IMR-90 (cell line): ENCODE data around the gene ALDH2.
A peak's percentile ranks its signal among the peaks of the same experiment; 100 is the strongest.

Experiments used
- BHLHE40 ChIP-seq: fragments of 150-350 bp; IDR thresholded peaks from 2 replicates; pipeline ENCODE4 v1.6.1; 2016; ENCODE audit warnings: mild to moderate bottlenecking, low read depth, low read length
- CEBPB ChIP-seq: IDR thresholded peaks from 2 replicates; pipeline ENCODE4 v1.6.1; 2012; ENCODE audit warnings: low read depth, low read length, improper control_type of control experiment
- FOS ChIP-seq: fragments of 150-350 bp; IDR thresholded peaks from 2 replicates; pipeline ENCODE4 v1.6.1; 2016; ENCODE audit warnings: low read depth, low read length
- POLR2A ChIP-seq: IDR thresholded peaks from 2 replicates; pipeline ENCODE4 v1.6.1; 2012; ENCODE audit warnings: mild to moderate bottlenecking, low read depth, low read length
- RAD21 ChIP-seq: IDR thresholded peaks from 2 replicates; pipeline ENCODE4 v1.6.1; 2012; ENCODE audit warnings: low read length, improper control_type of control experiment
- SMC3 ChIP-seq: fragments of 150-350 bp; IDR thresholded peaks from 2 replicates; pipeline ENCODE4 v1.6.1; 2016; ENCODE audit warnings: low read depth, mild to moderate bottlenecking, antibody characterized with exemption, low read length, moderate library complexity
- TF ChIP-seq, protein P1 (sequence below): conservative IDR thresholded peaks from 2 replicates; pipeline ENCODE4 v1.5.1; 2012; ENCODE audit warnings: mild to moderate bottlenecking, low read depth, low read length, improper control_type of control experiment

GRCh38 chr12:111773801-111774551, 7.2 kb downstream of the ALDH2 start:
- TF ChIP-seq, protein P1, sequence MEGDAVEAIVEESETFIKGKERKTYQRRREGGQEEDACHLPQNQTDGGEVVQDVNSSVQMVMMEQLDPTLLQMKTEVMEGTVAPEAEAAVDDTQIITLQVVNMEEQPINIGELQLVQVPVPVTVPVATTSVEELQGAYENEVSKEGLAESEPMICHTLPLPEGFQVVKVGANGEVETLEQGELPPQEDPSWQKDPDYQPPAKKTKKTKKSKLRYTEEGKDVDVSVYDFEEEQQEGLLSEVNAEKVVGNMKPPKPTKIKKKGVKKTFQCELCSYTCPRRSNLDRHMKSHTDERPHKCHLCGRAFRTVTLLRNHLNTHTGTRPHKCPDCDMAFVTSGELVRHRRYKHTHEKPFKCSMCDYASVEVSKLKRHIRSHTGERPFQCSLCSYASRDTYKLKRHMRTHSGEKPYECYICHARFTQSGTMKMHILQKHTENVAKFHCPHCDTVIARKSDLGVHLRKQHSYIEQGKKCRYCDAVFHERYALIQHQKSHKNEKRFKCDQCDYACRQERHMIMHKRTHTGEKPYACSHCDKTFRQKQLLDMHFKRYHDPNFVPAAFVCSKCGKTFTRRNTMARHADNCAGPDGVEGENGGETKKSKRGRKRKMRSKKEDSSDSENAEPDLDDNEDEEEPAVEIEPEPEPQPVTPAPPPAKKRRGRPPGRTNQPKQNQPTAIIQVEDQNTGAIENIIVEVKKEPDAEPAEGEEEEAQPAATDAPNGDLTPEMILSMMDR, result no peak
- TF ChIP-seq CEBPB (peak; percentile 81), POLR2A (no peak), SMC3 (no peak), FOS (peak; percentile 20; the same call in 1 of the 2 replicates), BHLHE40 (peak; percentile 95), RAD21 (no peak)
